WTC11 (cell line): ENCODE data around the gene DNAI1.

Experiments
- RELA ChIP-seq: sonication (generic); formaldehyde crosslinking; IDR thresholded peaks from 2 replicates; pipeline ENCODE4 v1.8.1; 2022; ENCODE audit warnings: missing genetic modification reagents, mild to moderate bottlenecking, borderline replicate concordance
- ZNF138 ChIP-seq: sonication (generic); formaldehyde crosslinking; conservative IDR thresholded peaks from 2 replicates; pipeline ENCODE4 v1.8.1; 2022; ENCODE audit warnings: mild to moderate bottlenecking, moderate library complexity, missing genetic modification reagents
- TF ChIP-seq, protein P1 (sequence below): fragments of 200-600 bp; IDR thresholded peaks from 2 replicates; pipeline ENCODE4 v1.8.0; 2022; ENCODE audit warnings: antibody characterized with exemption
- TF ChIP-seq, protein P2 (sequence below): sonication (generic); formaldehyde crosslinking; IDR thresholded peaks from 2 replicates; pipeline ENCODE4 v1.8.1; 2022; ENCODE audit warnings: low read depth, mild to moderate bottlenecking, moderate library complexity, missing genetic modification reagents, borderline replicate concordance
- TF ChIP-seq, protein P3 (sequence below): sonication (generic); formaldehyde crosslinking; IDR thresholded peaks from 2 replicates; pipeline ENCODE4 v1.8.0; 2022; ENCODE audit warnings: missing genetic modification reagents
- TF ChIP-seq, protein P4 (sequence below): sonication (generic); formaldehyde crosslinking; IDR thresholded peaks from 2 replicates; pipeline ENCODE4 v1.8.0; 2022; ENCODE audit warnings: mild to moderate bottlenecking, missing genetic modification reagents

- TF ChIP-seq, protein P1, sequence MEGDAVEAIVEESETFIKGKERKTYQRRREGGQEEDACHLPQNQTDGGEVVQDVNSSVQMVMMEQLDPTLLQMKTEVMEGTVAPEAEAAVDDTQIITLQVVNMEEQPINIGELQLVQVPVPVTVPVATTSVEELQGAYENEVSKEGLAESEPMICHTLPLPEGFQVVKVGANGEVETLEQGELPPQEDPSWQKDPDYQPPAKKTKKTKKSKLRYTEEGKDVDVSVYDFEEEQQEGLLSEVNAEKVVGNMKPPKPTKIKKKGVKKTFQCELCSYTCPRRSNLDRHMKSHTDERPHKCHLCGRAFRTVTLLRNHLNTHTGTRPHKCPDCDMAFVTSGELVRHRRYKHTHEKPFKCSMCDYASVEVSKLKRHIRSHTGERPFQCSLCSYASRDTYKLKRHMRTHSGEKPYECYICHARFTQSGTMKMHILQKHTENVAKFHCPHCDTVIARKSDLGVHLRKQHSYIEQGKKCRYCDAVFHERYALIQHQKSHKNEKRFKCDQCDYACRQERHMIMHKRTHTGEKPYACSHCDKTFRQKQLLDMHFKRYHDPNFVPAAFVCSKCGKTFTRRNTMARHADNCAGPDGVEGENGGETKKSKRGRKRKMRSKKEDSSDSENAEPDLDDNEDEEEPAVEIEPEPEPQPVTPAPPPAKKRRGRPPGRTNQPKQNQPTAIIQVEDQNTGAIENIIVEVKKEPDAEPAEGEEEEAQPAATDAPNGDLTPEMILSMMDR = no peak
- TF ChIP-seq, protein P2, sequence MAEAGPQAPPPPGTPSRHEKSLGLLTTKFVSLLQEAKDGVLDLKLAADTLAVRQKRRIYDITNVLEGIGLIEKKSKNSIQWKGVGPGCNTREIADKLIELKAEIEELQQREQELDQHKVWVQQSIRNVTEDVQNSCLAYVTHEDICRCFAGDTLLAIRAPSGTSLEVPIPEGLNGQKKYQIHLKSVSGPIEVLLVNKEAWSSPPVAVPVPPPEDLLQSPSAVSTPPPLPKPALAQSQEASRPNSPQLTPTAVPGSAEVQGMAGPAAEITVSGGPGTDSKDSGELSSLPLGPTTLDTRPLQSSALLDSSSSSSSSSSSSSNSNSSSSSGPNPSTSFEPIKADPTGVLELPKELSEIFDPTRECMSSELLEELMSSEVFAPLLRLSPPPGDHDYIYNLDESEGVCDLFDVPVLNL (CRISPR knock-in tag) = no peak
- TF ChIP-seq ZNF138 (CRISPR knock-in tag) = no peak
- TF ChIP-seq, protein P3, sequence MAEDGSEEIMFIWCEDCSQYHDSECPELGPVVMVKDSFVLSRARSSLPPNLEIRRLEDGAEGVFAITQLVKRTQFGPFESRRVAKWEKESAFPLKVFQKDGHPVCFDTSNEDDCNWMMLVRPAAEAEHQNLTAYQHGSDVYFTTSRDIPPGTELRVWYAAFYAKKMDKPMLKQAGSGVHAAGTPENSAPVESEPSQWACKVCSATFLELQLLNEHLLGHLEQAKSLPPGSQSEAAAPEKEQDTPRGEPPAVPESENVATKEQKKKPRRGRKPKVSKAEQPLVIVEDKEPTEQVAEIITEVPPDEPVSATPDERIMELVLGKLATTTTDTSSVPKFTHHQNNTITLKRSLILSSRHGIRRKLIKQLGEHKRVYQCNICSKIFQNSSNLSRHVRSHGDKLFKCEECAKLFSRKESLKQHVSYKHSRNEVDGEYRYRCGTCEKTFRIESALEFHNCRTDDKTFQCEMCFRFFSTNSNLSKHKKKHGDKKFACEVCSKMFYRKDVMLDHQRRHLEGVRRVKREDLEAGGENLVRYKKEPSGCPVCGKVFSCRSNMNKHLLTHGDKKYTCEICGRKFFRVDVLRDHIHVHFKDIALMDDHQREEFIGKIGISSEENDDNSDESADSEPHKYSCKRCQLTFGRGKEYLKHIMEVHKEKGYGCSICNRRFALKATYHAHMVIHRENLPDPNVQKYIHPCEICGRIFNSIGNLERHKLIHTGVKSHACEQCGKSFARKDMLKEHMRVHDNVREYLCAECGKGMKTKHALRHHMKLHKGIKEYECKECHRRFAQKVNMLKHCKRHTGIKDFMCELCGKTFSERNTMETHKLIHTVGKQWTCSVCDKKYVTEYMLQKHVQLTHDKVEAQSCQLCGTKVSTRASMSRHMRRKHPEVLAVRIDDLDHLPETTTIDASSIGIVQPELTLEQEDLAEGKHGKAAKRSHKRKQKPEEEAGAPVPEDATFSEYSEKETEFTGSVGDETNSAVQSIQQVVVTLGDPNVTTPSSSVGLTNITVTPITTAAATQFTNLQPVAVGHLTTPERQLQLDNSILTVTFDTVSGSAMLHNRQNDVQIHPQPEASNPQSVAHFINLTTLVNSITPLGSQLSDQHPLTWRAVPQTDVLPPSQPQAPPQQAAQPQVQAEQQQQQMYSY = no peak
- TF ChIP-seq, protein P4, sequence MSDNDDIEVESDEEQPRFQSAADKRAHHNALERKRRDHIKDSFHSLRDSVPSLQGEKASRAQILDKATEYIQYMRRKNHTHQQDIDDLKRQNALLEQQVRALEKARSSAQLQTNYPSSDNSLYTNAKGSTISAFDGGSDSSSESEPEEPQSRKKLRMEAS (CRISPR knock-in tag) = no peak
- no peak for TF ChIP-seq RELA
Observed at GRCh38 chr9:34545497-34545896, 86.9 kb downstream of the DNAI1 start.
